ENCODE data around the gene TANGO2. TPM values are rescaled to one million over a fixed set of nuclear protein-coding genes. Genes with fewer than 3 reads are reported as not detected.

The TANGO2 gene
- total and polyA plus RNA-seq, 2 of the 8 experiments (the other 6 are each of a cell fraction or from before 2014, with no cell fraction given), result 10.1 to 18.4 TPM

GRCh38 chr22:20107951-20108756 is 87.2 kb downstream of the TANGO2 start:
- Histone ChIP-seq H3K36me3 (ENCODE audit: control insufficient read depth in 2 of 4, insufficient read depth in 4 of 4, low read length in 3 of 4) (peaks cover 56 to 74% (median 60%) of the 10 kb centered on the region in 4 experiments), H3K14ac (ENCODE audit: insufficient read length) (no peak overlapping the region), H3K9ac (replicated peaks in 1 of 4; ENCODE audit: extremely low read depth in 1 of 4, low read depth in 3 of 4, low read length in 3 of 4) (no peak overlapping the region), H3K27ac (ENCODE audit: low read depth, low read length) (no peak overlapping the region), H2AFZ (ENCODE audit: low read length) (no peak overlapping the region), H3K9me3 (ENCODE audit: insufficient read depth in 2 of 2, low read depth in 1 of 2, low read length in 1 of 2) (no peaks in the 10 kb centered on the region), H4K20me1 (replicated peaks in 1 of 2; ENCODE audit: control insufficient read depth in 1 of 2, insufficient read depth in 2 of 2, low read length in 2 of 2) (peaks cover 17 to 49% of the 10 kb centered on the region in 2 experiments), H3K4me1 (replicated peaks in 1 of 4; ENCODE audit: control insufficient read depth in 3 of 4, insufficient read depth in 4 of 4, low read length in 3 of 4) (no peaks in the 10 kb centered on the region), H2BK15ac (ENCODE audit: low read length) (no peak overlapping the region), H4K91ac (replicated peaks; ENCODE audit: insufficient read length, low read length) (no peak overlapping the region), H3K23me2 (ENCODE audit: low read depth, low read length) (no peaks in the 10 kb centered on the region), H3K18ac (ENCODE audit: extremely low read depth, low read length) (no peak overlapping the region), H2AK5ac (ENCODE audit: low read depth, low read length) (no peak overlapping the region), H3K4ac (replicated peaks; ENCODE audit: insufficient read length, low read depth, low read length) (no peak overlapping the region), H2BK12ac (ENCODE audit: low read depth, low read length) (no peak overlapping the region), H2BK120ac (replicated peaks; ENCODE audit: low read depth, low read length) (no peak overlapping the region), H3K27me3 (replicated peaks in 1 of 4; ENCODE audit: control insufficient read depth in 3 of 4, extremely low read depth in 1 of 4, insufficient read depth in 3 of 4, low read length in 3 of 4) (no peaks in the 10 kb centered on the region), H3K79me1 (ENCODE audit: low read depth, low read length) (peaks cover 9% of the 10 kb centered on the region), H3K4me2 (ENCODE audit: insufficient read depth in 1 of 2, low read depth in 2 of 2, low read length in 2 of 2) (no peak overlapping the region), H3K4me3 (ENCODE audit: extremely low read depth in 1 of 4, insufficient read depth in 2 of 4, low read depth in 3 of 4, low read length in 4 of 4) (no peak overlapping the region), H2BK5ac (ENCODE audit: low read depth, low read length) (no peak overlapping the region), H4K8ac (ENCODE audit: extremely low read depth, insufficient read depth, low read length) (peak overlapping the region; percentile 42; the same call in 1 of the 2 replicates), H3K23ac (ENCODE audit: insufficient read length) (no peak overlapping the region), H3K56ac (replicated peaks; ENCODE audit: insufficient read length, low read depth, low read length) (no peak overlapping the region), H2BK20ac (ENCODE audit: low read length) (no peak overlapping the region), H3K79me2 (ENCODE audit: control insufficient read depth in 1 of 2, insufficient read depth in 2 of 2, low read length in 2 of 2) (peaks cover 0 to 6% of the 10 kb centered on the region in 2 experiments; a peak in 2 of 4 replicates), H4K5ac (ENCODE audit: insufficient read length, low read depth, low read length) (no peak overlapping the region)
- ChIA-PET CTCF (ENCODE audit: partially characterized antibody) (interaction anchor here (0.9 to 3.3 kb wide), 9 partner anchors 8 to 142 kb away, joined by 3 to 16 read pairs (median 3); partner anchors contain the start of gene RANBP1), POLR2A (ENCODE audit: partially characterized antibody) (interaction anchor here (0.9 to 29.4 kb wide), 7 partner anchors 3 to 134 kb away, joined by 3 to 598 read pairs (median 8); partner anchors contain the start of genes RANBP1 and TRMT2A)
- whole genome bisulfite sequencing, 2 experiments (ENCODE audit: extremely low coverage in 1 of 2, insufficient coverage in 1 of 2, insufficient read length in 1 of 2, insufficient replicate concordance in 2 of 2, low coverage in 1 of 2, low lambda C conversion rate in 2 of 2, missing lambda C conversion rate in 1 of 2), result 93% methylated on average over 13 of the region's 13 CpGs; no CpG with 5 or more reads in 1 of the 2 experiments
- DNase-seq (ENCODE audit: low read depth in 1 of 2, low spot score in 2 of 2), result no peak
- TF ChIP-seq KDM5A (IDR thresholded peaks at IDR 0.05; ENCODE audit: low read length) (no peak), POLR2AphosphoS5 (IDR thresholded peaks at IDR 0.05; ENCODE audit: low read depth, low read length) (0 out of 2 replicates have a peak, but pooled peaks have one; percentile 42)
- no peak for FAIRE-seq

Measured in H1 (cell line).